GM19025 (cell line): ENCODE data around the gene STAT1.
"Not testable (repeated sequence)": the region's sequence is repeated elsewhere in the genome, so short reads cannot be mapped to it uniquely, and the experiment has no call there.

Source experiments
- ATAC-seq: cut with Tn5 transposase; IDR thresholded peaks from one replicate; pipeline ENCODE4 v1.9.1; 2021; ENCODE audit warnings: mild to moderate bottlenecking, low read depth, moderate library complexity; ENCODE audit not compliant: unreplicated experiment

Gene STAT1

GRCh38 chr2:190965580-190966222, 48.3 kb downstream of the STAT1 start:
- no peak for ATAC-seq

- ATAC-seq: no peak
These were observed 49.7 kb downstream of the STAT1 start for GRCh38 chr2:190964170-190964795.

GRCh38 chr2:190963088-190963487, 50.9 kb downstream of the STAT1 start:
- no peak for ATAC-seq

- no peak for ATAC-seq
These were observed 52.0 kb downstream of the STAT1 start for GRCh38 chr2:190961918-190962487.

- ATAC-seq: not testable (repeated sequence)
These were observed 52.9 kb downstream of the STAT1 start for GRCh38 chr2:190961117-190961516.

- no peak for ATAC-seq
These were observed 53.8 kb downstream of the STAT1 start for GRCh38 chr2:190959911-190960788.

GRCh38 chr2:190953257-190953656, 60.7 kb downstream of the STAT1 start:
- no peak for ATAC-seq

- ATAC-seq: no peak
These were observed 63.4 kb downstream of the STAT1 start for GRCh38 chr2:190950566-190950991.

GRCh38 chr2:190948671-190949070, 65.3 kb downstream of the STAT1 start:
- ATAC-seq: no peak

GRCh38 chr2:190947711-190948251, 66.2 kb downstream of the STAT1 start:
- ATAC-seq: peak; percentile 63

GRCh38 chr2:190947141-190947540, 66.8 kb downstream of the STAT1 start:
- no peak for ATAC-seq

GRCh38 chr2:190943706-190944105, 70.3 kb downstream of the STAT1 start:
- no peak for ATAC-seq

- ATAC-seq: no peak
These were observed 71.3 kb downstream of the STAT1 start for GRCh38 chr2:190942697-190943096.

GRCh38 chr2:190941571-190941970, 72.4 kb downstream of the STAT1 start:
- ATAC-seq: no peak

GRCh38 chr2:190940454-190940853, 73.5 kb downstream of the STAT1 start:
- ATAC-seq: no peak

GRCh38 chr2:190938771-190939335, 75.1 kb downstream of the STAT1 start:
- ATAC-seq: no peak

GRCh38 chr2:190935054-190935453, 78.9 kb downstream of the STAT1 start:
- no peak for ATAC-seq

- ATAC-seq: no peak
These were observed 80.6 kb downstream of the STAT1 start for GRCh38 chr2:190933361-190933760.

- ATAC-seq: no peak
These were observed 81.5 kb downstream of the STAT1 start for GRCh38 chr2:190932514-190932913.

- ATAC-seq: no peak
These were observed 83.6 kb downstream of the STAT1 start for GRCh38 chr2:190930411-190930810.
